Endometrial microvascular endothelial cells (primary cell): Measurements from ENCODE around the gene FAM124B. TPM values are rescaled to one million over a fixed set of nuclear protein-coding genes. Genes with fewer than 3 reads are reported as not detected.

Experiments
- in situ Hi-C: cut with HindIII; loops from 2 replicates; pipeline ENCODE4 v1.10.0; 2017; ENCODE audit warnings: low sequenced_read_pairs, low pct_unique_long_range_greater_than_20kb; ENCODE audit errors: inconsistent ontology term
- total RNA-seq: library from RNA; depleted of rRNA; stranded (reverse); fragments of >200 nt; gene quantifications from one replicate; pipeline ENCODE4 v1.2.3, GENCODE V29; 2015; ENCODE audit errors: inconsistent ontology term

Gene FAM124B
- total RNA-seq, 1 donor from 2014 or later = 40.5 TPM

DNA sequence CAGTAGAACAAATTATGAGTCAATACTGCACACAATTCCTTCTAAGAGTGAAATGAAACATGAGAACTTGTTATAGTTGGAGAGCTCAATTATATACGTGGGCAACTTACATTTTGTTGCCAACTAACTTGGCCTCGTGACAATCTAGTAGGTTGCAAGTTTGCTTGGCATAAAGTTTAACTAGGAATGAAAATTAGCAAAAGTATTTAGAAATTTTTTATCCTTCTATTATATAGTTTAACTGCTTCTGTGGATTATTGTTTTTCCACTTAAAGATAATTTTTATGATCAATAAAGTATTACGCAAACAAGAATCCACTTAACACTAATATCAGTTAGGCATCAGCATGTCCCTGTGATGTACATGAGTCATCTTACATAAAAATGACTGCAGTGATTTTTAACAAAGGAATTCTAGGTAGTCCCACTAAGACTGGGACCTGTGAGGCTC lies 41.1 kb downstream of the FAM124B start:
- in situ Hi-C loops = no loop called here

- in situ Hi-C loops = no loop called here
These were observed 42.3 kb downstream of the FAM124B start for GRCh38 chr2:224359569-224359968.

DNA sequence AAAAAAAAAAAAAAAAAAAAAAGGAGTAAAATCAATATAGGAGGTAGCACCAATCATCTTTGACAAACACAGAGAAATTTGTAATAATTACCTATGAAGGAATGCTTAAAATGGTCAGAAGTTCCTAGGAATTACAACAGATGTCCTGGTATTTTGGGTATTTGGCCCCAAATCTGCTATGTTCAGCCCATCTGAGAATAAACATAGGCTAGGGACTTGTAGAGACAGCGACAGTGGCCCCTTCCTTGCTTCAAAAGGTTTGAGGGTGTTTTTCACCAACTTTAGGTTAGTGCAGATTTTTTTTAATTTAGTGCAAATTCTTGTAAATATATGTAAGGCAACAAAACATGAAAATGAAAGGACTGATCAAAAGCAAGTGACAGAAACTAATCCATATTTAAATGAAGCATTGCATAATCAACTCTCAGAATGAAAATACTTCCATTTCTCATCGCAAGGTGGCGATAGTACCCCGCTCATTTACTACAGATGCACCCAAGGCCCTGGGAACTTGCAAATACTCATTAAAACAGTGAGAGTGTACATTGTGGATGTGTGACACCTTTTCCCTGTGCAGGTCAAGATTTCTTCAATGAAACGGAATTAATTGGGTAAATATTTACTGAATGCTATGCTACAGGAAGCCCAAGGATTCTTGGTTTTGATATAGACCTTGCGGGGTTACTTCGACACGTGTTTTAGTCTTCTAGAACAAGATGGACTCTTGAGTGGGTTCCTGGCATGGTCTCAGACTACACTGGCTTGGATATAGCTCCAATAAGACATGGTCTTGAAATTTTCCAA lies 44.6 kb downstream of the FAM124B start:
- in situ Hi-C loops = no loop called here

DNA sequence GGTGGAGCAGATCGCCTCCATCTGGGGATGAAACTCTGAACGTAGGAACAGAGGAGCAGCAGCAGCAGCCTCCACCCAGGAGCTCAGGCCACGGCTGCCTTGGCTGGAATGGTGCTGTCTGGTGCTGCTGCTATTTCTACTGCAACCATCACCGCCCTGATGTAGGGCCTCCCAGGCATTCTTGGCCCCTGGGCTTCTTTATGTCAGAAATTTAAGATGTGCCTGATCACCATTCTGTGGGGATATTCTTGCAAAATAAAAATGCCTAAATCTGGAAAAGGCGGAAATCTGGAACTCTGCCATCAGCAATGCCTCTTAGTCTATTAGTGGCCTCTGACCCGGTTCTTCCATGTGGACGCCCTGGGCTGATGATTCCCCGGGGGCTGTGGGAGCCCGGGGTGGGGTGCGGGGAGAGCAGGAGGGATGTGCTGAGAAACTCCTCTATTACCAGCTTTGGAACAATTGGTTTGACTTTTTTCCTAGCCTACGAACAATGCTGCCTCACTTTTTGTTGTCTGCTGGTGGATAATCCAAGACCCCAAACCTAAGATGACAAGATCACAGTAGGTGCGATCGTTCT lies 47.2 kb downstream of the FAM124B start:
- in situ Hi-C loops = no loop called here

GRCh38 chr2:224350703-224351102 lies 51.2 kb downstream of the FAM124B start:
- in situ Hi-C loops = no loop called here

- in situ Hi-C loops = no loop called here
These were observed 52.5 kb downstream of the FAM124B start for GRCh38 chr2:224349396-224349795.

GRCh38 chr2:224347176-224348051 lies 54.5 kb downstream of the FAM124B start:
- in situ Hi-C loops = no loop called here

DNA sequence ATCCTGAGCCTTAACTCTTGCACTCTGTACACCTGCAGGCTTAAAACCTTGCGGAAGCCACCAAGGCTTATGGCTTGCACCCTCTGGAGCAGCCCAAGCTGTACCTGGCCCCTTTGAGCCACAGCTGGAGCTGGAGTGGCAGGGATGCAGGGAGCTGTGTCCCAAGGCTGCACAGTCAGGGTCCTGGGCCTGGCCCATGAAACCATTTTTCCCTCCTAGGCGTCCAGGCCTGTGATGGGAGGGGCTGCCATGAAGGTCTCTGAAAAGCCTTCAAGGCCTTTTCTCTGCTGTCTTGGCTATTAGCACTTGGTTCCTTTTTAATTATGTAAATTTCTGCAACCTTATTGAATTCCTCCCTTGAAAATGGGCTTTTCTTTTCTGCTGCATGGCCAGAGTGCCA lies 56.4 kb downstream of the FAM124B start:
- in situ Hi-C loops = no loop called here

- in situ Hi-C loops = no loop called here
These were observed 58.7 kb downstream of the FAM124B start for GRCh38 chr2:224343226-224343625.

- in situ Hi-C loops = no loop called here
These were observed 65.9 kb downstream of the FAM124B start for GRCh38 chr2:224335991-224336390.

DNA sequence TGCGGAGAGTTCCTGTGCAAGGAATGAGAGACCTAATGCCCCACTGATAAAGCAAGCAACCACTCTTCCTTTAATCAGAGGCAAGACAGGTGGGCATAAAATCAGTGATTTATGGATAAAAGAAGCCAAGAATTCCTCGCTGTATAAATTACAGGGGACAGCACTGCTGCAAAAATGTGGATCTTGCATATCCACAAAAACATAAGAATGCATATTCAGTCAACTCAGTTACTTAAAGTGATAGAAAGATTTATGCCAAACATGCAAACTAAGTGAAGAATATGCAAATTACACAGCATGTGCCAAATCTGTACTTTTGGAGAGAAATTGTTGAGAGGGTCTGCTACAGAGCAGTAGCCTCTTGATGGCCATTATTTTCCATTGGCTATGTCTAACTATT lies 67.2 kb downstream of the FAM124B start:
- in situ Hi-C loops = no loop called here

DNA sequence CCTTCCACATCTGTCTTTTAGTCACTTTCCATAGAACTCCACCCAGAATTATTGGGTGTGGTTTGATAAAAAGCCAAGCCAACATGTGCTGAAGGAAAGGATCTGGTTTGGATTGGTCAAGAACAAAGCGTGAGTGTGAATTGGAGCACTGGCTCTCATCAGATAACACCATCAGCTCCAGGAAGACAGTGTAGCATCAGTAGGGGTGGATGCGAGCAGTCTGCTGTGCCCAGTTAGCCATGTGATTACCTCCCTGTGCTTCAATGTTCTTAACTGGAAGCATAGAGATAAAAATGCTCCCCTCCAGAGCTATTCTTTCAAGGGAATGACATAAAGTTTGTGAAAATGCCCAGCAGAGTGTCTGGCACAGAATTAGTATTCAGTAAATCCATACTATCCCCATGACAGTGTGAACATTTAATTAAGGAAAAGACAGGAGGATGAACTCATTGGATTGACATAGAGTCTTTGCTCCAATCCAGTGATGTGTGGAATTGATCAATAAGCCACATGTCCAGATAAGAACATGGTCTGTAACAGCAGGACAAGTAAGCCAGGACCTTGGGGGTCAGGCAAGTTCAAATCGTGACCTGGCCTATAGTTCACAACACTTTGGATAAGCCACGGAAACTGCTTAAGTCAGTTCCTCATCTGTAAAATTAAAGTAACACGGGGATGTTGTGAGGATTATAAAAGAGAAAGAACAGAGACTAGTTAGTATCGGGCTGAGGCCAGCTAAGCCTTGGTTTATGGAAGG lies 68.0 kb downstream of the FAM124B start:
- in situ Hi-C loops = no loop called here

DNA sequence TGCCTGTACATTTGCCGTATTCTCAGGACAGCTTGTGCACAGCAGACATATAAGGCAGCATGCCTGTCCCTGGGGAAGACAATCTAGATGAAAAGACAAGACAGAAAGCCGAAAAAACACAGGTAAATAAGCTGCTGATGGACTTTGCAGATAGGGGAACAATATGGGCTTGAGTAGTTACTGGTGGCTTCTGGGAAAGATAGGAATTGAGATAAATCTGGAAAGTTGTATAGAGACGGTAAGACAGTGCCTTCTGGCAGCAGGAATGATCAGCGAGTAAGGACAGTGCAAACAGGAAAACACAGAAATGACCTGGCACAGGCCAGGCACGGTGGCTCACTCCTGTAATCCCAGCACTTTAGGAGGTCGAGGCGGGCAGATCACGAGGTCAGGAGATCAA lies 70.2 kb downstream of the FAM124B start:
- in situ Hi-C loops = no loop called here

DNA sequence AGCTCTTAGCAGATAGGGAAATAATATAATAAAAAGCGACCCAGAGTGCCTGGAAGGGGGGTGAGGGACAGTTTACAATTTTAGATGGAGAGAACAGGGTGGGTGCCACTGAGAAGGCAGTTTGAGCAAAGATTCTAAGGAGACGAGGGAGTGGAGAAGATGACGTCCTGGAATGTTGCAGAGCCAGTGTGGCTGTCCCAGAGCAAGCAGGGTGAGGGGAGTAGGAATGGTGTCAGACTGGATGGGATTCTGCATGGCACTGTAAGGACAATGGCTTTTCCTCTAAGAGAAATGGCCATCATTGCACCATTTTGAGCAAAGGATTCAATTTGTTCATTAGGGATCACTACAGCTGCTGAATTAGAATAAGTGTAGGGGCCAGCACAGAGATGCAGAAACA lies 73.1 kb downstream of the FAM124B start:
- in situ Hi-C loops = no loop called here

Other genes with a start within 250 kb of the FAM124B start
- 55.0 TPM for gene CUL3, start 183.3 kb upstream of the FAM124B start, total RNA-seq